ENCODE data around the gene DOCK1.

Gene DOCK1

DNA sequence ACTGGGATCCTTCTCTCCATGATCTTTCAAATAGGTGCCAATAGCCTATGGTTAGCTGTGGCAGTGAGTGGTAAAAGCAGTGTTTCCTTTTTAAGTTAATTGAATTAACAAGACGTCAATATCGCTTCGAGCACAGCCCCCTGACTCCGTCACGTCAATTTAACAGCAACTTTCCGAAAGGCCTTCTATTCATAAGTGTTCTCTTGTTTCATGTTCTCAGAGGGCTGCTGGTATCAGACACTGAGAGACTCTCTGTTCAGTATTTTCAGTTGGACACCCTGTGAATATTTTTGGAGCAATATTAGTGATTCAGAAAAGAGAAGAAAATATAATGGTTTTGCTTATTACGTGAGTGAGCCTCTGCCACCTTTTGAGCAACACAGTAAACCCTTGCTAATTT lies 465.4 kb downstream of the DOCK1 start:
- H3K4me2 ChIP-seq: no peak overlapping the region
- no peak for TF ChIP-seq Cebpa-rat (IDR thresholded peaks at IDR 0.05)
- no peaks in the 10 kb centered on the region for H4K20me1 ChIP-seq
- H3K4me1 ChIP-seq: peaks cover 26% of the 10 kb centered on the region
- H3K4me3 ChIP-seq: no peak overlapping the region
- H3K27ac ChIP-seq: no peak overlapping the region
- H3K9ac ChIP-seq: no peak overlapping the region
- H3K9me3 ChIP-seq: no peaks in the 10 kb centered on the region
- H3K27me3 ChIP-seq: no peaks in the 10 kb centered on the region
- no peaks in the 10 kb centered on the region for H3K36me3 ChIP-seq

- Histone ChIP-seq H3K4me1 (peaks cover 26% of the 10 kb centered on the region), H3K4me3 (no peak overlapping the region), H3K9me3 (no peaks in the 10 kb centered on the region), H3K4me2 (no peak overlapping the region), H4K20me1 (no peaks in the 10 kb centered on the region), H3K36me3 (no peaks in the 10 kb centered on the region), H3K27me3 (no peaks in the 10 kb centered on the region), H3K27ac (no peak overlapping the region), H3K9ac (no peak overlapping the region)
- no peak for TF ChIP-seq Cebpa-rat (IDR thresholded peaks at IDR 0.05)
Measured at GRCh38 chr10:127372361-127372760, 467.1 kb downstream of the DOCK1 start.

DNA sequence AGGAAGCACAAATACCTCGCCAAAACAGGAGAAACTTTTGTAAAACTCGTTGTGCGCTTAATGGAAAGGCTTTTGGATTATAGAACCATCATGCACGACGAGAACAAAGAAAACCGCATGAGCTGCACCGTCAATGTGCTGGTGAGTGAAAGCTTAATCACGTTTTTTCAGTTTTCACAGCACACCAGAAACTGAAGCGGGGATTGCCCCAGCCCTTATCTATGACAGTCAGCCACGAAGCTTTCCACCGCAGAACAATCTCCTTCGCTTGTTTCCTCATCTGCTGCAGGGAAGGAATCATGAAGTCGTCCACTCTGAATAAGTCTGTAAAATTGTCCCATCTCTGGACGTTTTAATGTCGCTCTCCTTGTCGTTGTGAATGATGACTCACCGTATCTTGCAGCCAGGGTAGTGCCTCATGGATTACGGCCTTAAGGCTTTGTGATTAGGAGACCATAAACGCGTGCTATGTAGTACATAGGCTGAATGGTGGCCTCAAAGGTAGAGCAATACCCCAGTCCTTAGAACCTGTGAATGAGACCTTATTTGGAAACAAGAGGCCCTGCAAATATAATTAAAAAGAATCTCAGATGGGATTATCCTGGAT lies 468.9 kb downstream of the DOCK1 start:
- peaks cover 26% of the 10 kb centered on the region for H3K4me1 ChIP-seq
- H3K9me3 ChIP-seq: no peaks in the 10 kb centered on the region
- no peak for TF ChIP-seq Cebpa-rat (IDR thresholded peaks at IDR 0.05)
- H3K9ac ChIP-seq: no peak overlapping the region
- no peak overlapping the region for H3K4me3 ChIP-seq
- H4K20me1 ChIP-seq: no peaks in the 10 kb centered on the region
- no peaks in the 10 kb centered on the region for H3K27me3 ChIP-seq
- H3K36me3 ChIP-seq: no peaks in the 10 kb centered on the region
- peak overlapping the region; percentile 47 for H3K4me2 ChIP-seq
- no peak overlapping the region for H3K27ac ChIP-seq

GRCh38 chr10:127374901-127375300 lies 469.7 kb downstream of the DOCK1 start:
- TF ChIP-seq Cebpa-rat (IDR thresholded peaks at IDR 0.05): no peak
- H3K4me3 ChIP-seq: no peak overlapping the region
- H3K4me2 ChIP-seq: peak overlapping the region; percentile 47; the same call in 1 of the 2 replicates
- no peaks in the 10 kb centered on the region for H3K9me3 ChIP-seq
- H3K27me3 ChIP-seq: no peaks in the 10 kb centered on the region
- H3K36me3 ChIP-seq: no peaks in the 10 kb centered on the region
- no peak overlapping the region for H3K27ac ChIP-seq
- H4K20me1 ChIP-seq: no peaks in the 10 kb centered on the region
- no peak overlapping the region for H3K9ac ChIP-seq
- peaks cover 26% of the 10 kb centered on the region for H3K4me1 ChIP-seq

DNA sequence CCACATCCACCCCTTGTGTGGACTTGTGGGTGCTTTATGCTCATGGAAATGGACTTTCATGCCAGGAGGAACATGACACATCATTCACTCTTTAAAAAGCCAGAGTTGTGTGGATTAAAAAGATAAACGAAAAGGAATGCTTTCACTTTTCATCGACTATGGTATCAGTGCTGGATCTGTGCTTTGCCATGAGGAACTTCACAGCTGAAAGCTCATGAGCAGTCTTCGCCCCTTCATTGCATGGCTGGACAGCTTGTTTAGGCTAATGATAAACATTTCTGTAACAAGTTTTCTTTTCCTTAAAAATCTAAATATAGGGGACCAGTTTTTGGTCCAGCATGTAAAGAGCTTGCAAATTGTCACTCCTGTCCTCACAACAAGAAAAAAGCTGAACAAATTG lies 470.2 kb downstream of the DOCK1 start:
- no peak overlapping the region for H3K27ac ChIP-seq
- peaks cover 26% of the 10 kb centered on the region for H3K4me1 ChIP-seq

GRCh38 chr10:127376071-127376470 lies 470.8 kb downstream of the DOCK1 start:
- TF ChIP-seq Cebpa-rat (IDR thresholded peaks at IDR 0.05): no peak
- Histone ChIP-seq H3K27ac (no peak overlapping the region), H3K27me3 (no peaks in the 10 kb centered on the region), H3K4me2 (no peak overlapping the region), H3K36me3 (no peaks in the 10 kb centered on the region), H3K4me1 (peaks cover 26% of the 10 kb centered on the region), H3K9me3 (no peaks in the 10 kb centered on the region), H4K20me1 (no peaks in the 10 kb centered on the region), H3K9ac (no peak overlapping the region), H3K4me3 (no peak overlapping the region)

More for the DNA sequence above, 470.2 kb downstream of the DOCK1 start:
- TF ChIP-seq Cebpa-rat (IDR thresholded peaks at IDR 0.05): no peak
- Histone ChIP-seq H4K20me1 (no peaks in the 10 kb centered on the region), H3K9ac (no peak overlapping the region), H3K27me3 (no peaks in the 10 kb centered on the region), H3K4me3 (no peak overlapping the region), H3K4me2 (no peak overlapping the region), H3K9me3 (no peaks in the 10 kb centered on the region), H3K36me3 (no peaks in the 10 kb centered on the region)

GRCh38 chr10:127378628-127379027 lies 473.4 kb downstream of the DOCK1 start:
- Histone ChIP-seq H3K27ac (no peak overlapping the region), H3K36me3 (no peaks in the 10 kb centered on the region), H3K9me3 (no peaks in the 10 kb centered on the region), H3K9ac (no peak overlapping the region), H4K20me1 (no peaks in the 10 kb centered on the region), H3K4me2 (no peak overlapping the region), H3K4me1 (peaks cover 14% of the 10 kb centered on the region), H3K27me3 (no peaks in the 10 kb centered on the region), H3K4me3 (no peak overlapping the region)
- TF ChIP-seq Cebpa-rat (IDR thresholded peaks at IDR 0.05): no peak

DNA sequence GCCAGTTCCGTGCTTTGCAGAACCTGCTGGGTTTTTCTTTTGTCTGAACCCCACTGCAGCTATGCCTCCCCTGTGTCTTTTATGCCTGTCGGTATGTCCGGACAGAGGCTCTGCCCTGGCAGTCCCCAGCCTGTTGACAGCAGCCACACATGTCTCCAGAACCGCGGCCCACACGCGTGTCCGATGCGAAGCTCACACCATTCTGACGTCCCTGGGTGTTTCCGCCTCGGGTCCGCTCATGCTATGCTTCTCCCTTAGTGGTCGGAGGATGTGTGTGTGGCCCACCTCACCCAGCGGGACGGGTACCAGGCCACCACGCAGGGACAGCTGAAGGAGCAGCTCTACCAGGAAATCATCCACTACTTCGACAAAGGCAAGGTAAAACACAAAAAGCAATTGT lies 479.3 kb downstream of the DOCK1 start:
- Histone ChIP-seq H3K4me3 (no peak overlapping the region), H3K4me2 (no peak overlapping the region), H3K9ac (no peak overlapping the region), H3K27me3 (no peaks in the 10 kb centered on the region), H4K20me1 (no peaks in the 10 kb centered on the region), H3K36me3 (no peaks in the 10 kb centered on the region), H3K9me3 (no peaks in the 10 kb centered on the region), H3K27ac (no peak overlapping the region), H3K4me1 (no peaks in the 10 kb centered on the region)
- no peak for TF ChIP-seq Cebpa-rat (IDR thresholded peaks at IDR 0.05)

DNA sequence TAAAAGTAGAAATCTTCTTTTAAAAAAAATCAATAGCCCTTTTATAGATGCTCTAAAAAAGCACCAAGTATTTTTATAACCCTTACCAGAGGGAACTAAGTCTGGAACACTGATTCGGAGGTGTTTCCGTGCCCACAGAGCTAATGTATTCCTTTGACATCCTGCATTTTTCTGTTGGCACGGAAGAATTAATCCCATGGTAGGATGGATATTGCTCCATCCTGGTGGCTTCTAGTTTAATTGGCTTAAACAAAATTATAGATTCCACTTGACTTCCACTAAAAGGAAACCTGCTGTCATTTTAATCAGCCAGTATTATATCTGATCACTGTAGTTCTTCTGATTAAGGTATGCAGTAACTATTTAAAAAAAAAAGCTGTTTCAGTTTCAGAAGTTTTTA lies 479.8 kb downstream of the DOCK1 start:
- H3K36me3 ChIP-seq: no peaks in the 10 kb centered on the region
- no peaks in the 10 kb centered on the region for H4K20me1 ChIP-seq
- no peaks in the 10 kb centered on the region for H3K9me3 ChIP-seq
- H3K9ac ChIP-seq: no peak overlapping the region
- H3K27me3 ChIP-seq: no peaks in the 10 kb centered on the region
- no peak overlapping the region for H3K4me3 ChIP-seq
- TF ChIP-seq Cebpa-rat (IDR thresholded peaks at IDR 0.05): no peak
- H3K27ac ChIP-seq: no peak overlapping the region
- no peak overlapping the region for H3K4me2 ChIP-seq
- no peaks in the 10 kb centered on the region for H3K4me1 ChIP-seq

DNA sequence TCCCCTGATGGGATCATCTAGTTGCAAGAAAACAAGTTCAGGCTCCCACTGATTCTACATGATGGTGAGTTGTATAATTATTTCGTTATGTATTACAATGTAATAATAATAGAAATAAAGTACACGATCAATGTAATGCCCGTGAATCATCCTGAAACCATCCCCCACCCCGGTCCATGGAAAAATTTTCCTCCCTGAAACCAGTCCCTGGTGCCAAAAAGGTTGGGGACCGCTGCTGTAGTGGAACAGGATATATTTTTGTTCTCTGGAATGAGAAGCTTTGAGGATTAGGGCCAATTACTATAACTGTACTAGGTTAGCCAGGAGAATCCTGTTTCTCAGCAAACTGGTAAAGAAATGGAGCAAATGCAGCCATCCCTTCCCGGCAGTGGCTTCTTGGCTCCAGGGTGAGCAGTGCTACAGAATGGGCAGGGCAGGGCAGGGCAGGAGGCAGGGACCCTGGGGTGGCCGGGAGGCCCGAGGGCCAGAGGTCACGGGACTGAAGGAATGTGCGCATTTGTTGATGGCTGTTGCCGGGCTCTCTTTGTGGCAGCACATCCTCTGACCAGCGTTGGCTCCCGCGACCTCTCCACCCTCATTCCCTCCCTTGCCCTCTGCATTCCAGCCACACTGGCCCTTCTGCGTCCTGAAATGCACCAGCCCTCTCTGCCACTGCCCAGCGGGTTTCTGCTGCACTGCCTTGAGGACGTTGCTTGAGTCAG lies 481.5 kb downstream of the DOCK1 start:
- TF ChIP-seq Cebpa-rat (IDR thresholded peaks at IDR 0.05): no peak
- Histone ChIP-seq H3K9ac (no peak overlapping the region), H3K27ac (no peak overlapping the region), H3K4me3 (no peak overlapping the region), H3K4me1 (no peaks in the 10 kb centered on the region), H3K9me3 (no peaks in the 10 kb centered on the region), H3K36me3 (no peaks in the 10 kb centered on the region), H4K20me1 (no peaks in the 10 kb centered on the region), H3K27me3 (no peaks in the 10 kb centered on the region), H3K4me2 (no peak overlapping the region)
